HCT116 (cell line): ENCODE measurements around the gene TAGLN. TPM values are rescaled to one million over a fixed set of nuclear protein-coding genes. Genes with fewer than 3 reads are reported as not detected.

Experiments
- ATAC-seq: fragments of 200-7000 bp; cut with Tn5 transposase; 2 replicates; pipeline ENCODE4 v1.9.1; 2020; ENCODE audit warnings: mild to moderate bottlenecking, moderate library complexity
- BruUV-seq: library from RNA; stranded (reverse); fragments of 400-500 nt; replicated peaks from 2 replicates; lab custom pipeline; 2021; lab: Mats Ljungman, UMichigan
- CTCF ChIA-PET: fragments of 300-600 bp; sonication (Branson Sonifier 250); formaldehyde crosslinking; loops from one replicate; lab custom pipeline; 2021; ENCODE audit warnings: antibody characterized with exemption; lab: Charles Lee
- POLR2A ChIA-PET: fragments of 300-600, 350-600 bp; sonication (Branson Sonifier 250); formaldehyde crosslinking; loops from one replicate; lab custom pipeline; 2021; ENCODE audit warnings: antibody characterized with exemption; lab: Charles Lee
- RAD21 ChIA-PET, 2 experiments: fragments of 300-600 bp; sonication (Branson Sonifier 250); formaldehyde crosslinking; loops; one replicate each; lab custom pipeline; 2023; ENCODE audit warnings: low total read pairs in 2 of 2; ENCODE audit not compliant: uncharacterized antibody in 2 of 2, unreplicated experiment in 2 of 2, low non-redundant PET in 1 of 2; lab: Charles Lee
- DNase-seq: peaks from one replicate; pipeline ENCODE4 v3.0.0-alpha.2; 2010; ENCODE audit warnings: low read depth, low spot score
- H2AFZ ChIP-seq: fragments of 200-600 bp; shearing (Covaris generic), sonication (generic); 2 replicates; pipeline ENCODE4 v1.6.1; 2017; ENCODE audit warnings: low read depth, mixed run types, mixed read lengths, antibody characterized with exemption, low read length; ENCODE audit not compliant: poor library complexity, severe bottlenecking
- H3K27ac ChIP-seq: 2 replicates; pipeline ENCODE4 v1.5.1; 2012; ENCODE audit warnings: low read depth, low read length
- H3K27me3 ChIP-seq: fragments of 200-600 bp; sonication (generic); 2 replicates; pipeline ENCODE4 v1.6.1; 2016; ENCODE audit warnings: mixed run types, low read length, mixed read lengths; ENCODE audit not compliant: insufficient read depth
- H3K36me3 ChIP-seq, 2 experiments: fragments of 200-500 bp in 1 of 2; fragments of 200-600 bp in 1 of 2; sonication (Bioruptor generic) in 1 of 2; sonication (generic) in 1 of 2; 2 replicates each; pipeline versions ENCODE4 v1.5.1 to v1.6.1; 2014 to 2016; ENCODE audit warnings: low read length in 2 of 2, inconsistent platforms in 1 of 2, mixed read lengths in 1 of 2, mixed run types in 1 of 2; ENCODE audit not compliant: insufficient read depth in 2 of 2, control insufficient read depth in 1 of 2
- H3K4me1 ChIP-seq, 2 experiments: fragments of 200-600 bp in 1 of 2; sonication (generic) in 1 of 2; 2 replicates each; pipeline versions ENCODE4 v1.5.1 to v1.6.1; 2012 to 2017; ENCODE audit warnings: low read length in 2 of 2, inconsistent platforms in 1 of 2, mild to moderate bottlenecking in 1 of 2, mixed read lengths in 1 of 2, mixed run types in 1 of 2, moderate library complexity in 1 of 2; ENCODE audit not compliant: insufficient read depth in 2 of 2, control insufficient read depth in 1 of 2
- H3K4me2 ChIP-seq: fragments of 200-600 bp; sonication (generic); 2 replicates; pipeline ENCODE4 v1.6.1; 2017; ENCODE audit warnings: mixed run types, low read length, mixed read lengths
- H3K4me3 ChIP-seq, 2 experiments: fragments of 200-600 bp in 1 of 2; sonication (generic) in 1 of 2; replicated peaks in 1 of 2; 2 replicates each; pipeline ENCODE4 v1.5.1; 2011 to 2016; ENCODE audit warnings: low read length in 2 of 2, control low read depth in 1 of 2, low read depth in 1 of 2, mild to moderate bottlenecking in 1 of 2, mixed read lengths in 1 of 2, mixed run types in 1 of 2
- H3K79me2 ChIP-seq: fragments of 200-600 bp; sonication (generic); 2 replicates; pipeline ENCODE4 v1.6.1; 2017; ENCODE audit warnings: mild to moderate bottlenecking, mixed run types, low read length, moderate library complexity, mixed read lengths; ENCODE audit not compliant: insufficient read depth
- H3K9ac ChIP-seq: fragments of 200-600 bp; sonication (generic); 2 replicates; pipeline ENCODE4 v1.6.1; 2016; ENCODE audit warnings: low read length, mixed read lengths
- H3K9me2 ChIP-seq: fragments of 200-600 bp; sonication (generic), shearing (Covaris generic); 2 replicates; pipeline ENCODE4 v1.6.1; 2017; ENCODE audit warnings: mixed run types, mild to moderate bottlenecking, moderate library complexity; ENCODE audit not compliant: insufficient read depth
- H3K9me3 ChIP-seq, 2 experiments: fragments of 200-500 bp in 1 of 2; fragments of 200-600 bp in 1 of 2; sonication (Bioruptor generic) in 1 of 2; sonication (generic) in 1 of 2; 2 replicates each; pipeline ENCODE4 v1.6.1; 2014 to 2017; ENCODE audit warnings: low read length in 2 of 2, mixed read lengths in 2 of 2, inconsistent platforms in 1 of 2, low read depth in 1 of 2, mild to moderate bottlenecking in 1 of 2, mixed run types in 1 of 2, moderate library complexity in 1 of 2; ENCODE audit not compliant: control insufficient read depth in 1 of 2, insufficient read depth in 1 of 2
- H4K20me1 ChIP-seq: fragments of 200-600 bp; sonication (generic), shearing (Covaris generic); 2 replicates; pipeline ENCODE4 v1.6.1; 2017; ENCODE audit warnings: mixed run types, mild to moderate bottlenecking, moderate library complexity; ENCODE audit not compliant: insufficient read depth
- ATF3 ChIP-seq: IDR thresholded peaks from 2 replicates; pipeline ENCODE4 v1.6.1; 2012
- CBX3 ChIP-seq: IDR thresholded peaks from 2 replicates; pipeline ENCODE4 v1.6.1; 2012; ENCODE audit warnings: low read depth
- CEBPB ChIP-seq: IDR thresholded peaks from 2 replicates; pipeline ENCODE4 v1.6.1; 2012; ENCODE audit warnings: low read depth
- EGR1 ChIP-seq: IDR thresholded peaks from 2 replicates; pipeline ENCODE4 v1.6.1; 2012; ENCODE audit warnings: low read depth
- ELF1 ChIP-seq: IDR thresholded peaks from 2 replicates; pipeline ENCODE4 v1.6.1; 2012; ENCODE audit warnings: low read depth, borderline replicate concordance
- EZH2phosphoT487 ChIP-seq: fragments of 200-600 bp; IDR thresholded peaks from 2 replicates; pipeline ENCODE4 v1.6.1; 2018; ENCODE audit warnings: antibody characterized with exemption, borderline replicate concordance
- FOSL1 ChIP-seq: IDR thresholded peaks from 2 replicates; pipeline ENCODE4 v1.6.1; 2012; ENCODE audit warnings: low read depth
- JUND ChIP-seq: IDR thresholded peaks from 2 replicates; pipeline ENCODE4 v1.6.1; 2012
- MAX ChIP-seq: IDR thresholded peaks from 2 replicates; pipeline ENCODE4 v1.6.1; 2012
- RAD21 ChIP-seq: IDR thresholded peaks from 2 replicates; pipeline ENCODE4 v1.6.1; 2012; ENCODE audit warnings: low read depth, mild to moderate bottlenecking
- REST ChIP-seq: IDR thresholded peaks from 2 replicates; pipeline ENCODE4 v1.6.1; 2012; ENCODE audit warnings: low read depth
- SIN3A ChIP-seq: IDR thresholded peaks from 2 replicates; pipeline ENCODE4 v1.6.1; 2012; ENCODE audit warnings: low read depth
- SP1 ChIP-seq: IDR thresholded peaks from 2 replicates; pipeline ENCODE4 v1.6.1; 2012; ENCODE audit warnings: low read depth
- TCF7L2 ChIP-seq: IDR thresholded peaks from 2 replicates; pipeline ENCODE4 v1.7.0; 2011; ENCODE audit warnings: borderline replicate concordance, inconsistent platforms; ENCODE audit not compliant: insufficient read depth, insufficient read length; ENCODE audit errors: extremely low read depth
- YY1 ChIP-seq: IDR thresholded peaks from 2 replicates; pipeline ENCODE4 v1.6.1; 2011; ENCODE audit warnings: low read length, low read depth, moderate library complexity, mild to moderate bottlenecking; ENCODE audit not compliant: insufficient replicate concordance; ENCODE audit errors: extremely low read depth
- ZBTB33 ChIP-seq: IDR thresholded peaks from 2 replicates; pipeline ENCODE4 v1.6.1; 2011; ENCODE audit warnings: mild to moderate bottlenecking, low read length, moderate library complexity; ENCODE audit not compliant: insufficient replicate concordance; ENCODE audit errors: extremely low read depth
- ZFX ChIP-seq: fragments of 450-650 bp; IDR thresholded peaks from 2 replicates; pipeline ENCODE4 v1.6.1; 2017
- intact Hi-C: fragments of 100-400 bp; cut with micrococcal nuclease; formaldehyde crosslinking; loops from 2 replicates; pipeline ENCODE4 v1.10.0; 2022
- total RNA-seq: library from RNA; stranded (reverse); gene quantifications from one replicate; pipeline ENCODE4 v1.2.1, GENCODE V29; 2021; ENCODE audit not compliant: unreplicated experiment

TAGLN gene
- total RNA-seq, 1 experiment from 2014 or later = 10.0 TPM

- ChIA-PET CTCF (interaction anchor here (0.9 to 5.3 kb wide), 5 partner anchors 43 to 388 kb away, joined by 3 to 30 read pairs (median 3); no protein-coding TSS in a partner anchor), POLR2A (interaction anchor here (1.1 to 1.6 kb wide), 4 partner anchors 19 to 52 kb away, joined by 3 to 7 read pairs (median 3); partner anchors contain the start of genes PAFAH1B2 and PCSK7), RAD21 (interaction anchor here in 1 of 2 experiments (1.2 kb wide), 1 partner anchor 47 kb away, joined by 3 read pairs; no protein-coding TSS in a partner anchor)
- Histone ChIP-seq H3K9me2 (no peaks in the 10 kb centered on the region), H3K9me3 (no peaks in the 10 kb centered on the region), H4K20me1 (no peaks in the 10 kb centered on the region), H3K4me2 (peak overlapping the region; percentile 89), H3K79me2 (no peaks in the 10 kb centered on the region), H3K27ac (peak overlapping the region; percentile 69; the same call in 1 of the 2 replicates), H2AFZ (no peak overlapping the region), H3K9ac (peak overlapping the region; percentile 82), H3K27me3 (no peaks in the 10 kb centered on the region), H3K4me1 (peaks cover 33 to 53% of the 10 kb centered on the region in 2 experiments), H3K36me3 (no peaks in the 10 kb centered on the region; a peak in 1 of 4 replicates), H3K4me3 (peak overlapping the region; percentile 75 to 92)
- no TSS peak for BruUV-seq
- DNase-seq (no peak), ATAC-seq (peak; percentile 33)
- intact Hi-C loops = no loop called here
- TF ChIP-seq REST (no peak), SP1 (no peak), TCF7L2 (no peak), JUND (no peak), CBX3 (no peak), ZBTB33 (no peak), ZFX (no peak), MAX (no peak), EZH2phosphoT487 (no peak), ATF3 (no peak), ELF1 (no peak), EGR1 (no peak), CEBPB (no peak), RAD21 (no peak), YY1 (no peak), SIN3A (no peak), FOSL1 (no peak)
- TF ChIP-seq, all 23 proteins: peak for 0
Measured at GRCh38 chr11:117179048-117179999, 19.8 kb upstream of the TAGLN start.
